WTC11 (cell line): ENCODE measurements around the gene HYPK. TPM values are rescaled to one million over a fixed set of nuclear protein-coding genes. Genes with fewer than 3 reads are reported as not detected.

Experiments
- ATAC-seq: fragments of 200-7000 bp; cut with Tn5 transposase; 2 replicates; pipeline ENCODE4 v1.10.0; 2021; ENCODE audit warnings: mild to moderate bottlenecking, moderate library complexity
- CTCF ChIA-PET: fragments of 300-600 bp; sonication (Branson Sonifier 250); formaldehyde crosslinking; loops from one replicate; lab custom pipeline; 2021; ENCODE audit warnings: antibody characterized with exemption; lab: Charles Lee
- POLR2A ChIA-PET: fragments of 350-600 bp; sonication (Branson Sonifier 250); formaldehyde crosslinking; loops from one replicate; lab custom pipeline; 2021; ENCODE audit warnings: antibody characterized with exemption; lab: Charles Lee
- DNase-seq: peaks from one replicate; pipeline ENCODE4 v3.0.0; 2021; ENCODE audit warnings: low spot score
- H3K27ac Mint-ChIP-seq: 2 replicates; pipeline ENCODE4 v1.8.0; 2021; ENCODE audit warnings: mixed read lengths
- H3K27me3 Mint-ChIP-seq: 2 replicates; pipeline ENCODE4 v1.8.0; 2021; ENCODE audit warnings: low read depth, mild to moderate bottlenecking, moderate library complexity, mixed read lengths
- H3K36me3 Mint-ChIP-seq: 2 replicates; pipeline ENCODE4 v1.8.0; 2021; ENCODE audit warnings: mixed read lengths
- H3K4me1 Mint-ChIP-seq: 2 replicates; pipeline ENCODE4 v1.8.0; 2022; ENCODE audit warnings: mixed read lengths
- H3K4me3 Mint-ChIP-seq: 2 replicates; pipeline ENCODE4 v1.8.0; 2021; ENCODE audit warnings: mild to moderate bottlenecking, moderate library complexity, mixed read lengths
- H3K9me3 Mint-ChIP-seq: 2 replicates; pipeline ENCODE4 v1.8.0; 2021; ENCODE audit warnings: mixed read lengths
- ARID4B ChIP-seq: sonication (generic); formaldehyde crosslinking; IDR thresholded peaks from 2 replicates; pipeline ENCODE4 v1.8.0; 2023; ENCODE audit warnings: missing genetic modification reagents, mild to moderate bottlenecking, borderline replicate concordance
- ATF2 ChIP-seq: sonication (generic); formaldehyde crosslinking; IDR thresholded peaks from 2 replicates; pipeline ENCODE4 v1.8.1; 2022; ENCODE audit warnings: low read depth, missing genetic modification reagents, borderline replicate concordance
- ATF6 ChIP-seq: sonication (generic); formaldehyde crosslinking; IDR thresholded peaks from 2 replicates; pipeline ENCODE4 v1.8.1; 2023; ENCODE audit warnings: mild to moderate bottlenecking, missing genetic modification reagents
- E2F4 ChIP-seq: sonication (generic); formaldehyde crosslinking; IDR thresholded peaks from 2 replicates; pipeline ENCODE4 v1.8.1; 2022; ENCODE audit warnings: low read depth, mild to moderate bottlenecking, moderate library complexity, missing genetic modification reagents, borderline replicate concordance
- ERG ChIP-seq: fragments of 250-450 bp; sonication (Bioruptor Pico); IDR thresholded peaks from 2 replicates; pipeline ENCODE4 v1.8.0; 2021; ENCODE audit warnings: mild to moderate bottlenecking
- FOXP4 ChIP-seq: sonication (generic); formaldehyde crosslinking; IDR thresholded peaks from 2 replicates; pipeline ENCODE4 v1.8.0; 2022; ENCODE audit warnings: mild to moderate bottlenecking, missing genetic modification reagents
- GABPB1 ChIP-seq: sonication (generic); formaldehyde crosslinking; IDR thresholded peaks from 2 replicates; pipeline ENCODE4 v1.8.1; 2023; ENCODE audit warnings: mild to moderate bottlenecking, missing genetic modification reagents
- MXD4 ChIP-seq: fragments of 250-450 bp; sonication (Bioruptor Pico); IDR thresholded peaks from 2 replicates; pipeline ENCODE4 v1.8.0; 2021; ENCODE audit warnings: mild to moderate bottlenecking, moderate library complexity, borderline replicate concordance
- NR1H2 ChIP-seq: sonication (generic); formaldehyde crosslinking; IDR thresholded peaks from 2 replicates; pipeline ENCODE4 v1.9.0; 2021; ENCODE audit warnings: mild to moderate bottlenecking, moderate library complexity, missing genetic modification reagents
- OVOL2 ChIP-seq: fragments of 250-450 bp; sonication (Bioruptor Pico); IDR thresholded peaks from 2 replicates; pipeline ENCODE4 v1.9.0; 2021; ENCODE audit warnings: mild to moderate bottlenecking, borderline replicate concordance
- SMAD4 ChIP-seq: sonication (generic); formaldehyde crosslinking; IDR thresholded peaks from 2 replicates; pipeline ENCODE4 v1.8.0; 2022; ENCODE audit warnings: mild to moderate bottlenecking, missing genetic modification reagents
- STAT6 ChIP-seq: sonication (generic); formaldehyde crosslinking; conservative IDR thresholded peaks from 2 replicates; pipeline ENCODE4 v1.8.1; 2023; ENCODE audit warnings: mild to moderate bottlenecking, low read depth, missing genetic modification reagents, moderate library complexity
- ZNF121 ChIP-seq: sonication (generic); formaldehyde crosslinking; IDR thresholded peaks from 2 replicates; pipeline ENCODE4 v1.8.0; 2023; ENCODE audit warnings: missing genetic modification reagents
- ZNF423 ChIP-seq: fragments of 250-450 bp; sonication (Bioruptor Pico); IDR thresholded peaks from 2 replicates; pipeline ENCODE4 v2.1.2; 2022; ENCODE audit warnings: mild to moderate bottlenecking, moderate library complexity
- ZNF532 ChIP-seq: fragments of 250-450 bp; sonication (Bioruptor Pico); IDR thresholded peaks from 2 replicates; pipeline ENCODE4 v1.9.0; 2021; ENCODE audit warnings: mild to moderate bottlenecking, borderline replicate concordance
- total RNA-seq: library from RNA; stranded (reverse); gene quantifications from 3 replicates; pipeline ENCODE4 v1.2.3, GENCODE V29; 2021

The HYPK gene
- total RNA-seq, 1 experiment from 2014 or later = 22.0 TPM

- no peak for TF ChIP-seq ARID4B (CRISPR knock-in tag)
- no peak for TF ChIP-seq FOXP4
- TF ChIP-seq ZNF532 (CRISPR knock-in tag) = no peak
- TF ChIP-seq SMAD4 (CRISPR knock-in tag) = no peak
- TF ChIP-seq OVOL2 (CRISPR knock-in tag) = no peak
Observed at GRCh38 chr15:43772624-43773023, 27.8 kb upstream of the HYPK start (continued).

GRCh38 chr15:43774062-43774461 lies 26.3 kb upstream of the HYPK start:
- Mint-ChIP-seq H3K4me1 (peaks cover 13% of the 10 kb centered on the region), H3K36me3 (peaks cover 44% of the 10 kb centered on the region), H3K4me3 (no peak overlapping the region), H3K27ac (no peak overlapping the region; the same call in 1 of the 2 replicates), H3K9me3 (peaks cover 4% of the 10 kb centered on the region; the same call in 1 of the 2 replicates), H3K27me3 (no peaks in the 10 kb centered on the region; the same call in 1 of the 2 replicates)
- CTCF ChIA-PET = interaction anchor here (3.9 kb wide), 1 partner anchor 19 kb away, joined by 75 read pairs; the partner anchor contains the start of gene SERF2
- ATAC-seq = no peak
- POLR2A ChIA-PET = interaction anchor here (0.9 to 1.2 kb wide), 2 partner anchors 23 to 51 kb away, joined by 3 read pairs; partner anchors contain the start of gene MFAP1
- DNase-seq = no peak
- no peak for TF ChIP-seq ERG (CRISPR knock-in tag)
- TF ChIP-seq ZNF423 (CRISPR knock-in tag) = no peak
- no peak for TF ChIP-seq ATF2 (CRISPR knock-in tag)
- TF ChIP-seq NR1H2 = no peak
- no peak for TF ChIP-seq MXD4 (CRISPR knock-in tag)
- TF ChIP-seq ZNF121 (CRISPR knock-in tag) = no peak
- no peak for TF ChIP-seq SMAD4 (CRISPR knock-in tag)
- TF ChIP-seq STAT6 (CRISPR knock-in tag) = no peak
- no peak for TF ChIP-seq GABPB1 (CRISPR knock-in tag)
- no peak for TF ChIP-seq ATF6 (CRISPR knock-in tag)
- no peak for TF ChIP-seq E2F4 (CRISPR knock-in tag)
